SK-N-SH (cell line): ENCODE results near the gene SRP54. TPM values are rescaled to one million over a fixed set of nuclear protein-coding genes. Genes with fewer than 3 reads are reported as not detected.

ENCODE experiments used
- CTCF ChIA-PET: fragments of 300-600, 350-600 bp; formaldehyde crosslinking; extraction: SDS; loops from one replicate; lab custom pipeline; 2021; lab: Yijun Ruan, JAX
- POLR2A ChIA-PET: fragments of 350-600 bp; sonication (Branson Sonifier 250); formaldehyde crosslinking; extraction: SDS; loops from one replicate; lab custom pipeline; 2020; ENCODE audit warnings: antibody characterized with exemption, inconsistent platforms; lab: Yijun Ruan, JAX
- DNase-seq: peaks from one replicate; pipeline ENCODE4 v3.0.0; 2012
- H2AFZ ChIP-seq: fragments of 200-600 bp; sonication (generic); 2 replicates; pipeline ENCODE4 v1.8.1; 2016; ENCODE audit warnings: antibody characterized with exemption, mild to moderate bottlenecking, low read depth
- H3F3A ChIP-seq: fragments of 200-600 bp; sonication (generic); replicated peaks from 2 replicates; pipeline ENCODE3; 2016; ENCODE audit warnings: antibody characterized with exemption, mild to moderate bottlenecking; ENCODE audit not compliant: insufficient read depth
- H3K27ac ChIP-seq, 2 experiments: fragments of 200-500 bp in 1 of 2; fragments of 200-600 bp in 1 of 2; sonication (Bioruptor generic) in 1 of 2; sonication (generic), shearing (Covaris generic) in 1 of 2; 2 replicates each; pipeline versions ENCODE4 v1.5.1 to v1.6.1; 2014 to 2016; ENCODE audit warnings: low read depth in 2 of 2, inconsistent platforms in 1 of 2, low read length in 1 of 2, mild to moderate bottlenecking in 1 of 2, mixed read lengths in 1 of 2
- H3K27me3 ChIP-seq: fragments of 200-600 bp; sonication (generic), shearing (Covaris generic); 2 replicates; pipeline ENCODE4 v1.6.1; 2016; ENCODE audit warnings: mixed run types; ENCODE audit not compliant: insufficient read depth
- H3K36me3 ChIP-seq, 2 experiments: fragments of 200-500 bp in 1 of 2; fragments of 200-600 bp in 1 of 2; sonication (Bioruptor generic) in 1 of 2; sonication (generic) in 1 of 2; replicated peaks in 1 of 2; 2 replicates each; pipeline versions ENCODE3 to v1.5.1; 2014 to 2016; ENCODE audit warnings: low read length in 1 of 2, mild to moderate bottlenecking in 1 of 2; ENCODE audit not compliant: insufficient read depth in 2 of 2, control insufficient read depth in 1 of 2
- H3K4me1 ChIP-seq, 2 experiments: fragments of 200-500 bp in 1 of 2; fragments of 200-600 bp in 1 of 2; sonication (Bioruptor generic) in 1 of 2; sonication (generic), shearing (Covaris generic) in 1 of 2; 2 replicates each; pipeline versions ENCODE4 v1.5.1 to v1.6.1; 2014 to 2016; ENCODE audit warnings: low read depth in 1 of 2, low read length in 1 of 2, mixed run types in 1 of 2; ENCODE audit not compliant: insufficient read depth in 2 of 2, control insufficient read depth in 1 of 2
- H3K4me2 ChIP-seq: fragments of 200-600 bp; sonication (generic), shearing (Covaris generic); 2 replicates; pipeline ENCODE4 v1.6.1; 2017; ENCODE audit warnings: mixed run types
- H3K4me3 ChIP-seq, 2 experiments: fragments of 200-500 bp in 1 of 2; fragments of 200-600 bp in 1 of 2; sonication (Bioruptor generic) in 1 of 2; sonication (generic), shearing (Covaris generic) in 1 of 2; 2 replicates each; pipeline versions ENCODE4 v1.5.1 to v1.8.1; 2014 to 2016; ENCODE audit warnings: low read depth in 2 of 2, inconsistent platforms in 1 of 2, low read length in 1 of 2, mild to moderate bottlenecking in 1 of 2, mixed read lengths in 1 of 2, moderate library complexity in 1 of 2
- H3K79me2 ChIP-seq: fragments of 200-600 bp; sonication (generic); 2 replicates; pipeline ENCODE4 v1.8.1; 2017; ENCODE audit warnings: mild to moderate bottlenecking; ENCODE audit not compliant: insufficient read depth
- H3K9ac ChIP-seq: fragments of 200-600 bp; sonication (generic); 2 replicates; pipeline ENCODE4 v1.6.1; 2017; ENCODE audit warnings: mixed run types
- H3K9me2 ChIP-seq: fragments of 200-600 bp; sonication (generic); 2 replicates; pipeline ENCODE4 v1.6.1; 2017; ENCODE audit warnings: mixed run types
- H3K9me3 ChIP-seq: fragments of 200-600 bp; sonication (generic); 2 replicates; pipeline ENCODE4 v1.6.1; 2017; ENCODE audit warnings: mixed run types, mild to moderate bottlenecking, moderate library complexity
- H4K20me1 ChIP-seq: fragments of 200-600 bp; sonication (generic); 2 replicates; pipeline ENCODE4 v1.6.1; 2017; ENCODE audit warnings: mild to moderate bottlenecking, mixed run types; ENCODE audit not compliant: insufficient read depth
- CHD2 ChIP-seq: fragments of 150-350 bp; IDR thresholded peaks from 2 replicates; pipeline ENCODE4 v1.6.1; 2018; ENCODE audit warnings: low read length; ENCODE audit not compliant: partially characterized antibody
- EP300 ChIP-seq, 2 experiments: IDR thresholded peaks; 2 replicates each; pipeline versions ENCODE4 v1.4.0 to v1.6.1; 2012; ENCODE audit warnings: borderline replicate concordance in 1 of 2, low read depth in 1 of 2, low read length in 1 of 2
- EZH2phosphoT487 ChIP-seq: fragments of 200-600 bp; sonication (generic); IDR thresholded peaks from 2 replicates; pipeline ENCODE4 v1.6.1; 2017; ENCODE audit warnings: low read depth, mixed run types, mild to moderate bottlenecking, antibody characterized with exemption, moderate library complexity, borderline replicate concordance
- FOSL2 ChIP-seq: IDR thresholded peaks from 2 replicates; pipeline ENCODE4 v1.4.0; 2012; ENCODE audit warnings: low read depth, mild to moderate bottlenecking, moderate library complexity, borderline replicate concordance
- FOXJ3 ChIP-seq: sonication (generic); formaldehyde crosslinking; IDR thresholded peaks from 2 replicates; pipeline ENCODE4 v1.5.1; 2020; ENCODE audit warnings: mild to moderate bottlenecking, missing genetic modification reagents
- FOXM1 ChIP-seq: IDR thresholded peaks from 2 replicates; pipeline ENCODE4 v1.4.0; 2012; ENCODE audit warnings: low read depth, mild to moderate bottlenecking
- GATA2 ChIP-seq: sonication (generic); formaldehyde crosslinking; IDR thresholded peaks from 2 replicates; pipeline ENCODE4 v1.5.0; 2020; ENCODE audit warnings: mild to moderate bottlenecking, missing genetic modification reagents
- MEF2A ChIP-seq: IDR thresholded peaks from 2 replicates; pipeline ENCODE4 v1.4.0; 2012; ENCODE audit warnings: low read depth, borderline replicate concordance
- RCOR1 ChIP-seq: fragments of 150-350 bp; IDR thresholded peaks from 2 replicates; pipeline ENCODE4 v1.6.1; 2017; ENCODE audit warnings: antibody characterized with exemption, low read length
- REST ChIP-seq: IDR thresholded peaks from 2 replicates; pipeline ENCODE4 v1.6.1; 2012; ENCODE audit warnings: mild to moderate bottlenecking, low read depth, low read length, moderate library complexity
- RFX5 ChIP-seq: IDR thresholded peaks from 2 replicates; pipeline ENCODE4 v1.6.1; 2012; ENCODE audit warnings: mild to moderate bottlenecking, improper control_type of control experiment, low read length
- SMC3 ChIP-seq: IDR thresholded peaks from 2 replicates; pipeline ENCODE4 v1.6.1; 2012; ENCODE audit warnings: low read depth, low read length, improper control_type of control experiment
- TCF12 ChIP-seq: IDR thresholded peaks from 2 replicates; pipeline ENCODE4 v1.4.0; 2012
- USF1 ChIP-seq: IDR thresholded peaks from 2 replicates; pipeline ENCODE4 v1.4.0; 2012; ENCODE audit warnings: low read depth, borderline replicate concordance
- USF2 ChIP-seq: fragments of 150-350 bp; IDR thresholded peaks from 2 replicates; pipeline ENCODE4 v1.6.1; 2017; ENCODE audit warnings: antibody characterized with exemption, low read length, low read depth, borderline replicate concordance
- WGBS: methylation state at CpG from one replicate; pipeline ENCODE4 v1.1.6; 2017; ENCODE audit warnings: low lambda C conversion rate; 5-methylcytosine and 5-hydroxymethylcytosine counted together
- polyA plus RNA-seq, 3 experiments: library from polyadenylated mRNA; depleted of rRNA; stranded (reverse); fragments of >200 nt; gene quantifications; 2 replicates each; pipeline ENCODE4 v1.2.3, GENCODE V29; 2012
- TF ChIP-seq, protein P1 (sequence below): IDR thresholded peaks from 2 replicates; pipeline ENCODE4; 2012

Gene SRP54
- polyA plus RNA-seq, 1 of the 3 experiments (the other 2 are of a cell fraction): 39.5 TPM

DNA sequence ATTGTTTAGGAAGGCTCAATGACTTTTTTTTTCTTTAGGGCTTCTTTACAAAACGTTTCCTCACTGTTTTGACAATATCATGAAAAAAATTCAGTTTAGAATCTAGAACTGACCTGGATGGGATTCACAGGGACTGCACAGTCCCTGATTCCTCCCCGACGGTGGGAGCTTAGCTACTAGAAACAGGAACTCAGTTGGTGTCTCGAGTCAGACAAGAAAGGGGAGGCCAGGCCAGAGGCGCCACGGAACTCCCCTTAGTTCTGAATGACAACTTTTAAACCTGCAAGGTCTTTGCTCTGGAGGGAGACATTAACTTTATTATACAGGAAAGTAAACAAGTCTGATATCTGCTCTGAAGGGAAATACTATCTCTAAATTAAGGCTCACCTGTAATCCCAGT, 45.4 kb upstream of the SRP54 start (continued):
- TF ChIP-seq REST: no peak
- no peak for TF ChIP-seq CHD2
- no peak for TF ChIP-seq SMC3
- TF ChIP-seq FOXJ3: no peak

DNA sequence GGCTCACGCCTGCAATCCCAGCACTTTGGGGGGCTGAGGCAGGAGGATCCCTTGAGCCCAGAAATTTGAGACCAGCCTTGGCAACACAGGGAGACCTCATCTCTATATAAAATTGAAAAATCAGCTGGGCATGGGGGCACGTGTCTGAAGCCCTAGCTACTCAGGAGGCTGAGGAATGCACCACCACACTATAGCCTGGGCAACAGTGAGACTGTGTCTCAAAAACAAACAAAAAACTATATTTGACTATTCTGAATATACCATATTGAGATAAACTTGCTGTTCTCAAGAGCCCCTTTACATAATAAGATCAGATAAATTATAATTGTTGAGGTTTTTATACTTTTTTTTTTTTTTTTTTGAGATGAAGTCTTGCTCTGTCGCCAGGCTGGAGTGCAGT, 44.9 kb upstream of the SRP54 start:
- POLR2A ChIA-PET: no interaction called here
- TF ChIP-seq FOSL2 (no peak), USF2 (no peak), SMC3 (no peak), CHD2 (no peak), RFX5 (no peak), FOXM1 (no peak), TCF12 (no peak), RCOR1 (no peak), USF1 (no peak), EP300 (IDR thresholded peaks at IDR 0.05; ENCODE audit: borderline replicate concordance in 1 of 2, low read depth in 1 of 2, low read length in 1 of 2) (no peak), EZH2phosphoT487 (no peak), FOXJ3 (no peak), MEF2A (no peak), GATA2 (CRISPR knock-in tag) (no peak)
- TF ChIP-seq, protein P1, sequence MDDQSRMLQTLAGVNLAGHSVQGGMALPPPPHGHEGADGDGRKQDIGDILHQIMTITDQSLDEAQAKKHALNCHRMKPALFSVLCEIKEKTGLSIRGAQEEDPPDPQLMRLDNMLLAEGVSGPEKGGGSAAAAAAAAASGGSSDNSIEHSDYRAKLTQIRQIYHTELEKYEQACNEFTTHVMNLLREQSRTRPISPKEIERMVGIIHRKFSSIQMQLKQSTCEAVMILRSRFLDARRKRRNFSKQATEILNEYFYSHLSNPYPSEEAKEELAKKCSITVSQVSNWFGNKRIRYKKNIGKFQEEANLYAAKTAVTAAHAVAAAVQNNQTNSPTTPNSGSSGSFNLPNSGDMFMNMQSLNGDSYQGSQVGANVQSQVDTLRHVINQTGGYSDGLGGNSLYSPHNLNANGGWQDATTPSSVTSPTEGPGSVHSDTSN: no peak

More for the DNA sequence above, 44.9 kb upstream of the SRP54 start:
- Histone ChIP-seq H3K27me3 (no peaks in the 10 kb centered on the region), H3K27ac (no peak overlapping the region), H3K4me2 (no peak overlapping the region), H3K9me2 (no peaks in the 10 kb centered on the region), H3K9ac (no peak overlapping the region), H2AFZ (no peak overlapping the region), H3F3A (no peaks in the 10 kb centered on the region), H3K36me3 (no peaks in the 10 kb centered on the region), H4K20me1 (no peaks in the 10 kb centered on the region), H3K9me3 (no peaks in the 10 kb centered on the region), H3K4me3 (no peak overlapping the region), H3K79me2 (no peaks in the 10 kb centered on the region), H3K4me1 (no peaks in the 10 kb centered on the region)
- 98% methylated on average over 2 of the region's 3 CpGs for WGBS
- DNase-seq: no peak
- CTCF ChIA-PET: no interaction called here
